Upper lobe of left lung (tissue), 4 donors: ENCODE measurements around the gene SDK1.

ENCODE experiments used
- EP300 ChIP-seq, 4 donors: sonication (generic); formaldehyde crosslinking; IDR thresholded peaks; one replicate each; pipeline ENCODE4 v1.5.1; 2017; ENCODE audit warnings: antibody characterized with exemption in 4 of 4, control low read depth in 2 of 4
- POLR2A ChIP-seq, 4 donors: fragments of 450-650 bp; IDR thresholded peaks; one replicate each; pipeline ENCODE4 v1.5.1; 2016 to 2017; ENCODE audit warnings: antibody characterized with exemption in 4 of 4, mild to moderate bottlenecking in 2 of 4
- TF ChIP-seq, protein P1 (sequence below), 6 experiments: fragments of 450-650 bp in 4 of 6; fragments of 200-600 bp in 2 of 6; sonication (generic) in 2 of 6; IDR thresholded peaks; one replicate each; pipeline ENCODE4 v1.5.1; 2016 to 2019; ENCODE audit warnings: antibody characterized with exemption in 6 of 6

DNA sequence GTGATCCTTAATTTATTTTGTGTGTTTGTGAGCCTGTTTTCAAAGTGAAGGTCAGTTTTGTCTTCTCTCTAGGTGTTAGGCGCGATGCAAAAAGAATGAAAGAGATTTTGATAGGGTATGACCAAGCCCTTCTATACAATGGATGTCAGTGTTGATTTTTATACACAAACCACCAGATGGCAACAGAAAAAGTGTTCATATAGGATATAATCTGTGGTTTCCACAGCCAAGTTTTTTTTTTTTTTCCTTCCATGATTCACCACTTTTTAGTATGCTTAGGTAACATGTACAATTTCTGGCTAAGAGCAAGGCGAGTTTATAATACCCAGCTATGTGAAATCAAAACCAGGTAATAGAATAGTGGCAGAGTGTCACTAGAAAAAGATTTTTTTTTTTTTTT is 8.1 kb downstream of the SDK1 start:
- TF ChIP-seq, protein P1, sequence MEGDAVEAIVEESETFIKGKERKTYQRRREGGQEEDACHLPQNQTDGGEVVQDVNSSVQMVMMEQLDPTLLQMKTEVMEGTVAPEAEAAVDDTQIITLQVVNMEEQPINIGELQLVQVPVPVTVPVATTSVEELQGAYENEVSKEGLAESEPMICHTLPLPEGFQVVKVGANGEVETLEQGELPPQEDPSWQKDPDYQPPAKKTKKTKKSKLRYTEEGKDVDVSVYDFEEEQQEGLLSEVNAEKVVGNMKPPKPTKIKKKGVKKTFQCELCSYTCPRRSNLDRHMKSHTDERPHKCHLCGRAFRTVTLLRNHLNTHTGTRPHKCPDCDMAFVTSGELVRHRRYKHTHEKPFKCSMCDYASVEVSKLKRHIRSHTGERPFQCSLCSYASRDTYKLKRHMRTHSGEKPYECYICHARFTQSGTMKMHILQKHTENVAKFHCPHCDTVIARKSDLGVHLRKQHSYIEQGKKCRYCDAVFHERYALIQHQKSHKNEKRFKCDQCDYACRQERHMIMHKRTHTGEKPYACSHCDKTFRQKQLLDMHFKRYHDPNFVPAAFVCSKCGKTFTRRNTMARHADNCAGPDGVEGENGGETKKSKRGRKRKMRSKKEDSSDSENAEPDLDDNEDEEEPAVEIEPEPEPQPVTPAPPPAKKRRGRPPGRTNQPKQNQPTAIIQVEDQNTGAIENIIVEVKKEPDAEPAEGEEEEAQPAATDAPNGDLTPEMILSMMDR (IDR thresholded peaks at IDR 0.05): no peak
- TF ChIP-seq POLR2A (IDR thresholded peaks at IDR 0.05) (no peak), EP300 (IDR thresholded peaks at IDR 0.05) (no peak)
